GM19452 (cell line): ENCODE data around the gene SLC38A9.
"Not testable (repeated sequence)": the region's sequence is repeated elsewhere in the genome, so short reads cannot be mapped to it uniquely, and the experiment has no call there.

ENCODE experiments used
- ATAC-seq: cut with Tn5 transposase; IDR thresholded peaks from one replicate; pipeline ENCODE4 v1.9.1; 2021; ENCODE audit not compliant: unreplicated experiment

Gene SLC38A9

DNA sequence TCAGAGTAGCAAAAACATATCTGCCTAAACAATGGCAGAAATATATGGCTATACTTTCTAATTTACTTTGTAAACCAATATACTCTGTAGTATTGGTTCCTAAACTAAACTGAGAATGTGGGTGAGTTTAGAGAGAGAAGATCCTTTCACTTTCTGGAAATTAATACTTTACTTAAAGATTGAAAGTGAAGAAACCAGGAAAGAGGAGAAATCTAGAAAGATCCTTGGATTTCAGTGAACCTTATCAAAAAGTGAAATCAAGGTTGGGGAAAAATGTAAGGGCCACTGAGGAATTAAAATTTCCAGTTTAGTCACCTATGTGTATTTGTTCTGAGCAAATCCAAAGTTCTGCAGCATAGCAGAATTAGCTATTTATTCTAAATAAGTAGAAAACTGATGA lies 5.9 kb downstream of the SLC38A9 start:
- ATAC-seq = no peak

DNA sequence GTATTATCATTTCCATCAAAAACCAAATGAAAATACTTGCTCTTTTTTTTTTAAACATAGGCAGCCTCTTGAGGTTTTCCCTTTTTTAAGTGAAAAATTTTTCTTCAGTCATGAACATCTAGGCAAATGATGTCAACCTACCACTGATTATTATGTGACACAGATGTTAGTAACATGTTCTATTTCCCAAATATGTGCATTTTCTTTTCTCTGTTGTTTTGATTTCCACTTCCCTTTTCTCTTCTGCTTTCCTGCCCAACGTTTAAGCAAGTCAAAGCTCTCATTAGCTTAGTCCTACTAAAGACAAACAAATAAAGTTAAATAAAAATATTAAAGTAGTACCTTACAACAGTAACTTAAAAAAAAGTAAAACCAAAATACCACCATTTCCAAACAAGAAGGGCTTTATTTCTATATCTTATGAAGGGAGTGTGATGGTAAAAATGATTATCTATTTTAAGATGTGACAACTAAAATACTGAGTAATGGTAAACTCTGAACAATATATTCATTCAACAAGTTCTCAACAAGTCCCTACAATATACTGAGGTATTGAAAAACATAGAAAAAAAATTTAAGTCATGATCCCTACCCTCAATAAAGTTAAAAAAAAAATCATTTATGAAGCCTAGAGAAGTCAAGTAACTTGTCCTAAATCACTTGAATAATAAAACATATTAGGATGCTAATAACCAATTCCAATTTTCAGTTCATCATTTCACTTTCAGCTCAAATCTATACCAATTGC lies 9.4 kb downstream of the SLC38A9 start:
- ATAC-seq = no peak

DNA sequence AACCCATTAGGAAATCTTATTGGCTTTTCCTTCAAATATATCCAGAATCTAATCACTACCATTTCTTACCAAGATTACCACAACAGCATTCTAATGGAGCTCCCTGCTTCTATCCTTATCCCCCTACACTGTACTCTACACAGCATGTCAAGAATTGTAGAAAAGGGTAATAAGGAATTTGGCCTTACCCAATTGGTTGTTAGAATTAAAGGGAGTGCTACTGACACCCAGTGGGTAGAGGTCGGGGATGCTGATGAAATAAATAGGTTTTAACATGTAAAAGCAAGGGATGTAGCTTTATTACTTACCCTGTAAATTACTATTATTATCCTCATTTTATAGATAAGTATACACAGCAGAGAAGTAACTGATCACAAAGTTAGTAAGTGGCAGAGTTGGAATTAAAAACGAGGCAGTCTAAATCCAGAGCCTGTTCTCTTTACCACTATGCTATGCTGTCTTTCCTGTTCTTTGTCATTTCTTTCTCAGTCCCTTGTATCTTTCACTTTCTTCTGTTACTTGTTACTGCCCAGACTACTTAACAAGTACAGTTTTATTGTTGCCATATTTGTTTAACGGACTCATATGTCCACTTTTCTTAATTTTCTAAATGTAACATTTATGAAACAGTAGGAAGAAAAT lies 10.5 kb downstream of the SLC38A9 start:
- ATAC-seq = no peak

DNA sequence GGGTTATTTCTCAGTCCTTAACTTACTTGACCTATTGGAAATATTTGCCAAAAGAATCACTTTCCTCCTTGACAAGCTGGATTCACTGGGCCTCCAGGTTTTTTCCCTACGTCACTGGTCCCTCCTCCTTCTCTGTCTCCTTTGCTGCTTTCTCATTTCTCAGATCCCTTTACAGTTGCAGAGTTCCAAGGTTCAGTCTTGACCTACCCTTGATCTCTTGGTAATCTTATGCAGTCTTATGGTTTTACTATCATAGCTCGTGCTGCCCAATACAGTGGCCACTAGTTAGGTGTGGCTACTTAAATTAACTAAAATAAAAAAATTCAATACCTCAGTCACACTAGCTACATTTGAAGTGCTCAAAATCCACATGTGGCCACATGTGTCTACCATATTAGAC lies 11.4 kb downstream of the SLC38A9 start:
- ATAC-seq = no peak

DNA sequence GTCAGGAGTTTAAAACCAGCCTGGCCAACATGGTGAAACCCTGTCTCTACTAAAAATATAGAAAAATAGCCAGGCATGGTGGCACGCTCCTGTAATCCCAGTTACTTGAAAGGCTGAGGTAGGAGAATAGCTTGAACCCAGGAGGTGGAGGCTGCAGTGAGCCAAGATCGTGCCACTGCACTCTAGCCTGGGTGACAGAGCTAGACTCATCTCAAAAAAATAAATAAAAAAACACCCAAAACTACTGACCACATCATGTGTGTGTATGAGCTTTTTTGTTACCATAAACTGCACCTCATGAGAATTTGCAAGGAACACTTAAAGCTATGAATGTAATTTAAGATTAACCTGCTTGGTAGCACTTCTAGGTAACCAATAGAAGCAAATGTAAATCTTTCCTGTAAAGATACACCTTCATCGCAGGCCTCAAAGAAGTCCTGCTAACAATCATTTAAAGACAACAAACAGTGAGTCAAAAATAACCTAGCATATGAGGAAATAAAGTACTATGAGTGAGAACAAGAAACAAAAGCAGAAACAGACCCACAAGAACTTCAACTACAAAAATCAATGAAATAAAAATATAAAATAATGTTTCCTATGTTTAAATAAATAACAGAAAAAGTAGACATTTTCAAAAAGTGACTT lies 13.0 kb downstream of the SLC38A9 start:
- no peak for ATAC-seq

DNA sequence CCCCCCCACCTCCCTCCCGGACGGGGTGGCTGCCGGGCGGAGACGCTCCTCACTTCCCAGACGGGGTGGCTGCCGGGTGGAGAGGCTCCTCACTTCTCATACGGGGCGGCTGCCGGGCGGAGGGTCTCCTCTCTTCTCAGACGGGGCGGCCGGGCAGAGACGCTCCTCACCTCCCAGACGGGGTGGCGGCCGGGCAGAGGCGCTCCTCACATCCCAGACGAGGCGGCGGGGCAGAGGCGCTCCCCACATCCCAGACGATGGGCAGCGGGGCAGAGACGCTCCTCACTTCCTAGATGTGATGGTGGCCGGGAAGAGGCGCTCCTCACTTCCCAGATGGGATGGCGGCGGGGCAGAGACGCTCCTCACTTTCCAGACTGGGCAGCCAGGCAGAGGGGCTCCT lies 15.4 kb downstream of the SLC38A9 start:
- ATAC-seq = not testable (repeated sequence)

DNA sequence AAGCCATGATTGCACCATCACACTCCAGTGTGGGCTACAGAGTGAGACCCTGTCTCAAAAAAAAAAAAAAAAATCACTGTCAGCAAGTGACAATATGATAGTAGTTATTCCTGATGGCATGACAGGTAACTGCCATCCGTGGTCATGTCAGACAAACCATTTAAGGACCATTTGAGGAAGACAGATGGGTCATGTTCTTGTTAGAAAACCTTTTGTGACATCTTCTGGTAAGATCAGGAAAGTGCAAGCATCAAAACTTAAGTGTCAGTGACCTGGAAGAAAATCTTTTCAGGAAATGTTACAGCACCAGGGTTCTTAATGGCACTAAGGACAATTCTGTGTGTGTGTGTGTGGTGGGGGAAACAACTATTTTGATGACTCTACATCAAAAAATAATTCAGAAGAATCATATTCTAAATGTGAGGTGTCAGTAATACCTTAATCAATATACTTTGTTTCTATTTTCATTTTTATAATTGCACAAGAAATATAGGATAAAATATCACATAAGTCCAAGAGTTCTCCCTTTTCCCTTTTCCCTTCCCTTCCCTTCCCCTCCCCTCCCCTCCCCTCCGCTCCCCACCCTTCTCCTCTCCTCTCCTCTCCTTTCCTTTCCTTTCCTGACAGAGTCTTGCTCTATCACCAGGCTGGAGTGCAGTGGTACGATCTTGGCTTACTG lies 17.8 kb downstream of the SLC38A9 start:
- no peak for ATAC-seq

DNA sequence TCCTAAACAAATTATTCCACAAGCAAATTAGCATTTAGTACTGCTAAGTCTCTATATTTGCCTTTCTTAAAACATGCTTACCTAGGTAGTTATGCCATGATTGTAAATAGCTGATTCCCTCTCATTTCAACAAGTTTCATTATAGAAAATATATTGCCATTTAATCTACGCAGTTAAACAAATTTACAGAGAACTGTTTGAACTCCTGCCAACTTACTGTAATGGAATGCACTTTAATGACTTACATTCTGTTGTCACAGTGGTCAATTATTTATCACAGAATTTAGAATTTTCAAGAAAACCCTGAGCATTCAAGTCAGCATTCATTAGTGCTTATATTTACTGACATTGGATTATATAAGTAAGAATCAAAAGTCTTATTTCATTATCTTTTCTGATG lies 19.6 kb downstream of the SLC38A9 start:
- ATAC-seq = no peak

DNA sequence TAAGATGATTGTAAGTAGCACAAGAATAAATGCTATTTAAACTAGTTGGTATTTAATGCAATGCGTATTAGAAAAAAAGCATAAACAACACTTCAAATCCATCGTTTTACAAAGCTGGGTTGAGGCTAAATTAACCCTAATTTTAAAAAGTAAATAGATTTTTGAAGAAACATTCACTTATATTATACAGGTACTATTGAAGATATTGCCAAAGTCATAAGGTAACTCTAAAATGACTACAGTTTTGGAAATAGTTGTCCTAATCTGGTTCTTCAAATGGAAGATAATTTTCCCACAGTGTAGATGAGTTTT lies 20.1 kb downstream of the SLC38A9 start:
- ATAC-seq = no peak

DNA sequence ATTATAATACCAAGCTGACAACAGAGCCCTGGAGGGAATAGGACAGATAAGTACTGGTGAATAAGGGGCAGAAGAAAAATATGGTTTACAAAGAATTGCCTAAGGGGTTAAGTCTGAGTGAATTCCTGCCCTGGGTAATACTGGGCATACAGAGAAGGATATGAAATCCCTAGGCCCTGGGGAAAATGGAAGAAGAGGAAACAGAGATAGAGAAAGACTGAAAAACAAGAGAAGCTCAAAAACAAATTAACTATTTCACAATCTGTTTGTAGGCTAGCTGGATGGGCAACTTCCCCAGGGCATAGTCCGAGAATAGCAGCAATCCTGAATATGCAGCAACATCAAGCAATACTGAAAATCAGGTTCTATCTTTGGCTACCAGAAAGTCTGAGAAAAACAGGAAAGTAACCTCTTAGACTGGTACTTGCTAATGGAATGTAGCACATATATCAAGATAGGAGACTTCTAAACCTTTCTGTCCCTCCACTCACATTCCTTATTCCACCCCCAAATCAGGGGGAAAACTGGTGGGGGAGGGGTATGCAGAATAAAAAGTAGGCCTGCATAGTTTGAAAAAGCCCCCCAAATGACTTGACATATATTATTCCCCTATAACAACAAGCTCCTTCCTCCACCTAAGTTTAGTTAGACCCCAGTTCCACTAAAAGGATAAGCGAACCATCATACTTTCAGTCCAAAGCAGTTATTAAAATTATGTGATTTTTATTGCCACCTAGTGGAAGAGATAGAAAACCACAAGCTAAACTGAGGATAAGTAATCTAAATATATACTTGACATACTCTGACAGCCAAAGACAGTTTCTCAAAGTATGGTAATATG lies 20.6 kb downstream of the SLC38A9 start:
- no peak for ATAC-seq

DNA sequence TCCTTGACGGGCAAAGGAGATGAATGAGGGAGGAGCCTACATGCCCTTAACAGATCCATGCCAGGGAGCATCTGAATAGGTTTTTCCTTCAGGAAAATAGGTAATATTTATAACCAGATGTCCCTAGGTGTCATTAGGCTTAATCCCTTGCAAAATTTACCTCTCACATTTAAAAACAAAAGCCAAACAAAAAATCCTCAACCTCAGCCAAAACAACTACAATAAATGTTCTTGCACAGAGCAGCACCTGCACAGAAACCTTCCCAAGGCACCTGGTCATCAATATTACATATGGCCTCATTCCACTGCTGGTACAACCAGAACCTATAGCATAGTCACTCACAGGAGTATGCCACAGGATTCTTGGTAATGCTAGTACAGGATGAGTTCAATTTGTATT lies 30.1 kb downstream of the SLC38A9 start:
- ATAC-seq = no peak

DNA sequence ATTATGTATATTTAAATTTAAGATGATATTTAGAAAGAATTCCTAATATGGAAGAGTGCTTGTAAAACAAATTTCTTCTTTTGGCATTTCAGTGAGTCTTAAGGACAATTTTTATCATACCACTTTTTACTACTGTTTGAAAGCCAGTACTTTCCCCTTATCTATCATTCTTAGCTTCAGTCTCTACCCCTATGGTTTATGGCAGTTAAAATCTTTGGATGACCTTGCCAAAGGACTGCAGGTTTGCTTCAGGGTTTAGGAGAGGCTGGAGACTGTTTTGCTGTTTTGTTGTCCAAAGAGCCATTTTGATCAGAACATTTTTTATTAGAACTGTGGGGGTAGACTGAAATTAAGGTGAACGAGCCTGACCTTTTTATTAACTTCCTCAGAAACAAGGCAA lies 30.8 kb downstream of the SLC38A9 start:
- ATAC-seq = no peak

DNA sequence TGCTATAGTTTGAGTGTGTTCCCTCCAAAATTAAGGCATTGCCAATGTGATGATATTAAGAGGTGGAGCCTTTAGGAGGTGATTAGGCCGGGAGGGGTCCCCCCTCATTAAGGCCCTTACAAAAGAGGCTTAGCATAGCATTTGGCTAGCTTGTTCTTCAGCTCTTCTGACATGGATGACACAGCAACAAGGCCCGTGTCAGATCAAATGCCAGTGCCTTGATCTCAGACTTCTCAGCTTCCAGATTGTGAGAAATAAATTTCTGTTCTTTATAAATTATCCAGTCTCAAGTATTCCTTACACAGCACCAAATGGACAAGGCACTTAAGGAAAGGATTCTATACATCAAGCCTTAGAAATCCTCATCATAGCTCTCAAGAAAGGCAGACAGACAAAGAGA lies 31.8 kb downstream of the SLC38A9 start:
- ATAC-seq = no peak

DNA sequence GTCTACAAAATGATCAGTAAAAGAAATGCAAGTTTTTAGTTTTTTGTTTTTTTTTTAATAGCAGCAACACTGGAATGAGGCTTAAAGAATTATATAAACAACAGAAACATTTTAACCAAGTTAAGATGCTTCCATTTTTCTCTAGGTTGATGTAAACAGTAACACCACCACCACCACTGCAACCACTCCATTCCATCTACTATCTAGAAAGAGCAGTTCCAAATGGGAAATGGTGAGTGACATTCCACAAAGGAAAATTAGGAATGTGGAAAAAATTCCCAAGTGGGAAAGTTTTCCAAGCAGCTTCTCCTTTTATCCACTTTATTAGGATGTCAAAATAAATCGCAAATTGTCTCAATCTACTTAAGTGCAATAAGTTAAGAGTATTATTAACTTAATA lies 32.6 kb downstream of the SLC38A9 start:
- ATAC-seq = no peak

DNA sequence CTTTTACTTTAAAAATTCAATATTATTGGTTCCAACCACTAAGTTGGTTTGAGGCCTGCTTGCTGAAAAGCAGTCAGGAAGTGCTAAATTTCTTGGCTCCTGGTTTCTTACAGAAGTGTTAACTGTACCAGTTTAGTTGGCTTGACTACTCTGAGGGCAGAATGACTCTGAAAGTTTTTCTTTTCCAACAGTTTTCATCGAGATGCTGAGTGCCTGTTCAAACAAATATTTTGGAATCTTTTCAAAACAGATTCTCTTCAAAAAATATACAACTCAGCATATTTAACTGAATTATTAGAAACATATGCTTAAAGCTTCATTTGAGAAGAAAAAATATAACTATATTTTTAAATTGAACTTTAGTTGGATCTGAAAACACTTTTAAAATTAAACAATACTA lies 37.0 kb downstream of the SLC38A9 start:
- no peak for ATAC-seq

DNA sequence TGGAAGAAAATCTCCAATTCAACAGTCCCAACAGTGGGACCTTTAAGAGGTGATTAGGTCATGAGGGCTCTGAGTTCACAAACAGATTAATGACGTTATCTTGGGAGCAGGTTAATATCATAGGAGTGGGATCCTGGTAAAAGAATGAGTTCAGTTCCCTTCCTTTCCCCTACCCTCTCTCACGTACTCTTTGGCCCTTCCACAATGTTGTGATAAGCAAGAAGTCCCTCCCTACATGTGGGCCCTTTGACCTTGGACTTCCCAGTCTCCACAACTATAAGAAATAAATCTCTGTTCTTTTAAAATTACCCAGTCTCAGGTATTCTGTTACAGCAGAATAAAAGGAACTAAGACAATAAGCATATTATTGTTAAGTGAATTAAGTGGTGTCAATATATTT lies 37.8 kb downstream of the SLC38A9 start:
- ATAC-seq = no peak

DNA sequence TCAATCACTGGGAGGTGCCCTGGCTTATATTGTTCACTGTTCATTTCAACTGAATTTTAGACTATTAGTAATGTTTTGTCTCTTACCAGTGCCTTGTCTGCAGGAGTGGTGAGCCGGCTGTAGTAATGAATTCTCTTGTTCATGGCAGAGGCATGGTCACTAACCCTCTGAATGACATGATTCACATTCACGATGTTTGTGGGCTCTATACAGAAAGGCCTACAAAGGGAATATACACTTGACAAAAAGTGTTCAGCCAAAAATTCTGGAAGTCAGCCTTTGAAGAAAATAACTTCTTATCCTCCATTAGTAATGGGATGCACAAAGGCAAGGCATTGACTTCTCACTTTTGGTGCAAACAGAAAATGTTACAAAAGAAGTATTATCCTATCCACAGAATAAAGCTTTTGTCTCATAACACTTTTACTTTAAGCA lies 39.6 kb downstream of the SLC38A9 start:
- no peak for ATAC-seq

DNA sequence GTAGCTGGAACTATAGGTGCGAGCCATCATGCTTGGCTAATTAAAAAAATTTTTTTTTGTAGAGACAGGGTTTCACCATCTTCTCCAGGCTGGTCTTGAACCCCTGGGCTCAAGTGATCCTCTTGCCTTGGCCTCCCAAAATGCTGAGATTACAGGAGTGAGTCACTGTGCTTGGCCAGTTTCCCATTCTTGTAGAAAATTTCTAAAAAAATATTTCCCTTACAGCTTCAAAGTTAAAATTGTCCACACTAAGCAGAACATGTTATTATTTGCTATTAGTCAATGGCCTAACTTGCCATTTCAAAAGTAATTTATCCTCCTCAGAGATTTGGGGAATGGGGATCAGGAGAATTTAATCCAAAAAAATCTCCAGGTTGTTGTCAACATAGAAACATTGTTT lies 40.1 kb downstream of the SLC38A9 start:
- no peak for ATAC-seq

DNA sequence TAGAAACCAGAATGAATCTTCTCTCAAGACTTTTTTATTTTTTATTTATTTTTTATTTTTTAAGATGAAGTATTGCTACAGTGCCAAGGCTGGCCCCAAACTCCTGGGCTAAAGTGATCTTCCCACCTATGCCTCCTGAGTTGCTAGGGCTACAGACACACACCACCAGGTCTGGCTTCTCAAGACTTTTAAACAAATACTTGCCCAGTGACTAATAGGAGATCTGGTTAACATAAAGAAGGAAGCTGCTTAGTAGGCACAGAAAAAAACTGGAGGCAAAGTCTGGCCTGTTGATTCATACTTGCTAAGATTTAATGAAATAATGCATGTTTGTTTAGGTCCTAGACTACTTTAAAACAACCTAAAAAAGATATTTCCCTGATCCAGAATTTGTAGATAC lies 43.8 kb downstream of the SLC38A9 start:
- no peak for ATAC-seq

DNA sequence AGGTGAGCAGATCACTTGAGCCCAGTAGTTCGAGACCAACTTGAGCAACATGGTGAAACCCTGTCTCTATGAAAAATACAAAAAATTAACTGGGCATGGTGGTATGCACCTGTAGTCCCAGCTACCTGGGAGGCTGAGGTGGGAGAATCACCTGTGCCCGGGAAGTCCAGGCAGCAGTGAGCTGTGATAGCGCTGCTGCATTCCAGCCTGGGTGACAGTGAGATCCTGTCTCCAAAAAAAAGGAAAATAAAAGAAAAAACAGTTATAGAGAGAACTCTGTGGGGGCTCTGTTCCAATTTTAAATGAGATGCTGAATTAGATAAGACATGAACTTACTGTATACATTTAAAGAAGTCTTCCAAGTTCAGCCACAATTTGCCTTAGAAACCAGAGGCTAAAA lies 44.2 kb downstream of the SLC38A9 start:
- ATAC-seq = no peak

DNA sequence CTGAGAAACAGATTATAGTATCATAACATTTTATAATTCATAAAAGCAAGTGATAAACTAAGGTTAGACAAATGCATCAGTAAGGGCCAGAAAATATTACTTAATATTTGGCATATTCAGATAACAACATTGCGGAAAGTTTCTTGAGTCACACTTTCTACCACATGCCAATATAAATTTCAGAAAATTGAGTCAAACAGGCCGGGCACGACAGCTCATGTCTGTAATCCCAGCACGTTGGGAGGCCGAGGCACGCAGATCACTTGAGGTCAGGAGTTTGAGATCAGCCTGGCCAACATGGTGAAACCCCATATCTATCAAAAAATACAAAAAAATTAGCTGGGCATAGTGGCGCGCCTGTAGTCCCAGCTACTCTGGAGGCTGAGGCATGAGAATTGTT lies 47.1 kb downstream of the SLC38A9 start:
- no peak for ATAC-seq
